ENCODE results near the gene MYOM1.
A peak's percentile ranks its signal among the peaks of the same experiment; 100 is the strongest.
"Not testable (repeated sequence)": the region's sequence is repeated elsewhere in the genome, so short reads cannot be mapped to it uniquely, and the experiment has no call there.

Gene MYOM1

DNA sequence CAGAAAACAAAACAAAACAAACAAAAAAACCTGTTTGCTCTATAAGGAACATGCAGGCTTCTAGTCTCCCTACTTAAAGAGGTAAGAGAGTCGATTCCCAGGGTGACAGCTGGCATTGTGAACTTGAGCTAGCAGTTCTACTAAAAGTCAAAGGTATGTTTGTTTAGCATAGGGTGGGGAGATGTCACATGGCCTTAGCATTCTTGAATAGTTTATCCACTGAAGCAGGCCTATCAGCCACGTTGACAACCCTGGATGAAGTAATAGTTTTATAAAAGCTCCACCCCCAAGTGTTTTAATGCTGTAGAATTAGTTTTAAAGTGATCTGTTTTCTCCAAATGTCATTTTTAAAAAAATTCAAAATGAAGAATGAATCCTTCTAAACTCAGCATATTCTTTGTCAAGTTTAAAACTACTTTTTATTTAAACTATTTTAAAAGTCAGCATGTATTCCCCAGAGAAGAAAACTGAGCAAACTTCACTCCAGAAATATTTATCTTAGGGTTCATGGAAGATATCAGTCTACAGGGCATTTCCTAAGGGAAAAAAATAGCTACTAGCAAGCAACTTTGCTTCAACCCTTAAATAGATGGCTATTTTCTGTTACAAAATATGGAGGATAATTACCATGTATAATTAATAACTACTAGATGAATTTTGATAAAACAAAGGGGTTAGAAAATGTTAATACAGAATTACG, 1.7 kb downstream of the MYOM1 start:
- DNase-seq: no peak

- DNase-seq: no peak
Observed at GRCh38 chr18:3216987-3217386, 2.8 kb downstream of the MYOM1 start.

DNA sequence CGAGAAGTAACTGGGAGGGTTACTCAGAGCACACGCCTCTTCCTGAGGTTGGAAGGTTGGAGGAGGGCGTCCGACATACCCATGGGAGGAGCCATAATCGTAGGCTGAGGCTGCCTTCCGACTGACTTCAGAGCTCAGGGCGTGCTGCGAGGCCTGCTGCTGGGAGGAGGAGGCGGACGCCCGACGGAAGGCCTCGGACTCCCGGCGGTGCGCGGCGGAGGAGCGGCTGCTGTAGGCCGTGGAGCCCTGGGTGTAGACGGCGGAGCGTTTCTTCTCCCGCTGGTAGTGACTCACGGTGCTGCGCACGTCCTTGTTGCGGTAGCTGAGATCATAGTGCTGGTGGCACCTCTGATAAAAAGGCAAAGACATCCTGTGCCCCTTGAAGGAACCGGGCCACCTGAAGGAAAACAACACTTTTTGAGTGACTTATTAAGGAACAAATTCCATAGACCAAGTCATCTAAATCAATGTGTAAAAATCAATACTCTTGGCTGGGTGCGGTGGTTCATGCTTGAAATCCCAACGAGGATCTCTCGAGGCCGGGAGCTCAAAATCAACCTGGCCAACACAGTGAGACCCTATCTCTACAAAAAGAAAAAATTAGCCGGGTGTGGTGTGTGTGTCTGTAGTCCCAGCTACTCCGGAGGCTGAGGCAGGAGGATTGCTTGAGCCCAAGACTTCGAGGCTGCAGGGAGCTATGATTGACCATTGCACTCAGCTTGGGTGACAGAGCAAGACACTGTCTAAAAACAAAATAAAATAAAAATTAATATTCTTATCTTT, 4.7 kb downstream of the MYOM1 start:
- no peak for DNase-seq

DNA sequence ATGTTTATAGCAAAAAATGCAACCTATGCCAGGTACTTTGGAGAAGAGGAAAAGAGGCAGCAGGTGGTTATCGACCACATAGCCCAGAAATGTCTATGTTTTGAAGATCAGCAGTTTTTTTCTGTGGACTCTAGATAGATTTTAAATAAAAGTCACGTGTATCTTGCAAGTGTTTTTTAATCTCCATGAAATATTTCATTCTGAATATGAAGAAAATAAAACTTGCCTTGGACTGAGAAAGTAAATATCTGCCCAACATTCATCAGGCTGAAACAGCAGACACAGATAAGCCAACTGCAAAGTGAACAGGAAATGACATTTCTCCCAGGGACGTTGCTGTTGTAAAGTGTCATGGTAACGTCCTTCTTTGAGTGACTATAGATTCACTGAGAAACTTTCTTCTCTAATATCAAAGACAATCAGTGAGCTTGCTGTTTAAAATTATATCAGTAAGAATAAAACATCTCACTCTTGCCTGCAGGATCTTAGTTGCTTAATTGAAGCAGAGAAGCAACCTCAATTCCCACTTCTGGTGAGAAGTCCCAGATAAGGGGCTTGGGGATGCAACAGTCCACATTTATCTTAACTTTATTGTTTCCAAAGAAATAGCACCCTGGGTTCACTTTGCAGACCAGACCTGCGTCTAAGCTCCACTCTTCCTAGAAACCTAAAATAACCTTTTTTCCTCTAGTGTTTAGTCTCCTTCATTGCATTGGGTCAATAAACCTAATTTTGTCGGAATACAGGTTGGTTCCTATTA, 6.3 kb downstream of the MYOM1 start:
- DNase-seq: peak in 1 of 5 donors; percentile 15

GRCh38 chr18:3212657-3213056, 7.1 kb downstream of the MYOM1 start:
- no peak for DNase-seq

- DNase-seq: no peak
Observed at GRCh38 chr18:3211236-3211992, 8.4 kb downstream of the MYOM1 start.

- peak in 1 of 5 donors; percentile 14 for DNase-seq
Observed at GRCh38 chr18:3209859-3210569, 9.8 kb downstream of the MYOM1 start.

DNA sequence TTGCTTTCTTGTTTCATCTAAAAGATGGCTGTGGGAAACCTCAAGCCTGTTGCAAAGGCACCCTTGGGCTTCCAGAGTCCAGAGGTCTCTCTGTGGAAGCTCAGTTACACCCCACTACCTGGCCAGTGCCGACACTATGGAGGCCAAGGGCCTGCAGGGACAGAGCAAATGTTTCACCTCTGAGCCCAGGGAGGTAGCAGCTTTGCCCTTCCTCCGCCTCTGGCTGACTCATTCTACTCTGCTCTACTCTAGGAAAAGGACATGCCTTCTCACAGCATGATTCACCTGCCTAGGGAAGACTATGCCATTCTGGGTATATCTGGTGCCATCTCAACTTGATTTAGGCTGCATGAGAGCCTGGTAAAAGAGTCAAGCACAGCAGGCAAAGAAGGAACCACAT, 12.2 kb downstream of the MYOM1 start:
- no peak for DNase-seq

- no peak for DNase-seq
Observed at GRCh38 chr18:3205239-3205638, 14.5 kb downstream of the MYOM1 start.

GRCh38 chr18:3199942-3200645, 19.7 kb downstream of the MYOM1 start:
- DNase-seq: no peak

GRCh38 chr18:3198260-3198860, 21.4 kb downstream of the MYOM1 start:
- DNase-seq: not testable (repeated sequence)

DNA sequence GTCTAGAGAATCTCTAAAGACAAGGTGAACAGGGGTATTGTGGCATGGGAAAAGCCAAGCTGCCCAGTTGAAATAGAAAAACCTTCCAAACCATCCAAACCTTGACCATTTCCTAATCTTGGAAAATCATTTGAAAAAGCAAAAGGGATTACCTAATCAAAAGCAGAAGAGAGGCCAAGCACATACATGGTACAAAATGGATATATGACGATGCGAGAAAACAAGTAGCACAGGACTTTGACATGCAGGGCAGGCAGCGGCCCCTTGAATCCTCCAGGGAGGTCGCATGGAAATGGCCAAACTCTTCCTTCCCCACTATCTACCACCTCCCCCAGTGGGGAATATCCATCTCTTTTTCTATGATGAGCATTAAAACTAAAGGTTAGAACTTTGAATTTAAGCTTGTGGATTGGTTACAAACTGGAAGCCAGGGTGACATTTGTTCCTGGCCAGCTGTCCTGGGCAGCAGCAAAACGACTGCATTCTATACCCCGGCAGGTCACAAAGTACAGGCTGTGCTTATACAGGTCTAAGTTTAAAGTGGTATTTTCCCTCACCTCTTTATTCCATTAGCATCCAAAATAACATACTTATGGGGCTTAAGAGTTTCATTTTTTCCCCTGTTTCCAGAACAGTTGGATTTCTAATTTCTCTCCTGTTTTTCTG, 24.7 kb downstream of the MYOM1 start:
- DNase-seq: no peak

GRCh38 chr18:3193331-3193730, 26.4 kb downstream of the MYOM1 start:
- DNase-seq: no peak

DNA sequence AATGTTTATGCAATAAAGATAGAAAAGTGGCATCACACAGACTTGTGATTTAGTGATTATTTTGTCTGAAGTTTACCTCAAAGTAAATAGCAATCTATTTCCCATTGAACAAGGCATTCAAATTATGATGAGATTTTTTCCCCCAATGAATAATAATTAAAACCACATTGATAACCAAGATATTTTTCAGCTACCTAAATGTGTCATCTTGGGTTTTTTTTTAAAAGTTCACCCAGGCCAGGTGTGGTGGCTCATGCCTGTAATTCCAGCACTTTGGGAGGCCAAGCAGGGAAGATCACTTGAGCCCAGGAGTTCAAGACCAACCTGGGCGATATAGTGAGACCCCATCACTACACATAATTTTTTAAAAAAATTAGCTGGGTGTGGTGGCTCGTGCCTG, 27.0 kb downstream of the MYOM1 start:
- DNase-seq: no peak

GRCh38 chr18:3192286-3192685, 27.5 kb downstream of the MYOM1 start:
- no peak for DNase-seq

- DNase-seq: no peak
Observed at GRCh38 chr18:3190610-3191009, 29.2 kb downstream of the MYOM1 start.

GRCh38 chr18:3189884-3190283, 29.9 kb downstream of the MYOM1 start:
- DNase-seq: no peak

DNA sequence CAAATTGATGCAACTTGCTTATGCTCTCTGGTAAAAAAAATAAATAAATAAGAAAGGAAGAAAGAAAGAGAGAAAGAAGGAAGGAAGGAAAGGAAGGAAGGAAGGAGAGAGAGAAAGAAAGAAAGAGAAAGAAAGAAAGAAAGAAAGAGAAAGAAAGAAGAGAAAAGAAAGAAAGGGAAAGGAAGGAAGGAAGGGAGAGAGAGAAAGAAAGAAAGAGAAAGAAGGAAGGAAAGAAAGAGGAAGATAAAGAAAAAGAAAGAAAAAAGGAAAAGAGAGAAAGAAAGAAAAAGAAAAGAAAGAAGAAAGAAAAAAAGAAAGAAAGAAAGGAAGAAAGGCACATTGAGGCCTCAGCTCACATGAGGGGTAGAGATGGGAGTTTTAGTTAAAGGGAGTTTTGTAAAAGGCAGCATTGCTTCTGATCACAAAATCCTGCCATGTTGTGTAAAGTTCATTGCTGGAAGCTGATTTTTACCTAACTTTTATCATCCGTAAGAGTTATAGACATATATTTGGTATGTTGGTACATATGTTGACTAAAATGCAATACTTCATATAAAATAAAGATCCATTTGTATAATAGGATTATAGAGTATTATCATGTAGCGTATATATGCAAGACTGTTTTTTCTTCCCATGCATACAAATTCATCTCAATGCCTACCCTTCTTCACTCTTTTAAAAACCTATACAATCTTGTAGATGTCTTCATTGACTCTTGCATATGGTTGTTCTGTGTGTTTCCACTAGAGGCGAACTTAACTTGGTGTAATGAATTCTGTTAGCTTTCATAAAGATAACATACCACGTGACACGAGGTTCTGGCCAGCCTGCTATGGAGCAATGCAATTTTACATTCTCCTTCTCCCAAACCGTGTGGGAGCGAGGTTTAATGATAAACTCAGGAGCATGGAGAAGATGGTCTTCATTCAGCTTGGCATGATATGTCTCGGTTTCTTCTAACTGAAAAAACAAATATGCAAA, 32.8 kb downstream of the MYOM1 start:
- no peak for DNase-seq

GRCh38 chr18:3184275-3184963, 35.3 kb downstream of the MYOM1 start:
- DNase-seq: no peak

Measured in T-helper 1 cell (primary cell).